OCI-LY7 (cell line): Measurements from ENCODE around the gene CFAP119. TPM values are rescaled to one million over a fixed set of nuclear protein-coding genes. Genes with fewer than 3 reads are reported as not detected.

Experiments used
- BruUV-seq: library from RNA; stranded (reverse); fragments of 400-500 nt; replicated peaks from 2 replicates; lab custom pipeline; 2021; lab: Mats Ljungman, UMichigan
- CTCF ChIA-PET: fragments of 300-600 bp; sonication (Branson Sonifier 250); formaldehyde crosslinking; loops from one replicate; lab custom pipeline; 2022; ENCODE audit warnings: antibody characterized with exemption; ENCODE audit not compliant: unreplicated experiment; lab: Charles Lee
- POLR2A ChIA-PET: fragments of 300-600 bp; sonication (Branson Sonifier 250); formaldehyde crosslinking; loops from one replicate; lab custom pipeline; 2022; ENCODE audit warnings: antibody characterized with exemption; lab: Charles Lee
- DNase-seq: peaks from one replicate; pipeline ENCODE4 v3.0.0-alpha.2; 2015; ENCODE audit warnings: low spot score
- H2AFZ ChIP-seq: fragments of 200-600 bp; sonication (generic), shearing (Covaris generic); 2 replicates; pipeline ENCODE4 v1.6.1; 2014; ENCODE audit warnings: mild to moderate bottlenecking, antibody characterized with exemption, low read length, moderate library complexity
- H3K27ac ChIP-seq: fragments of 200-600 bp; sonication (generic); 2 replicates; pipeline ENCODE4 v1.5.1; 2014; ENCODE audit warnings: mixed run types, low read depth, mild to moderate bottlenecking, moderate library complexity, low read length, inconsistent platforms; ENCODE audit not compliant: poor library complexity, severe bottlenecking
- H3K36me3 ChIP-seq: fragments of 200-600 bp; sonication (generic); 2 replicates; pipeline ENCODE4 v1.6.1; 2014; ENCODE audit warnings: mild to moderate bottlenecking, antibody characterized with exemption, low read length, moderate library complexity, mixed read lengths; ENCODE audit not compliant: insufficient read depth
- H3K4me1 ChIP-seq: fragments of 200-600 bp; sonication (generic); 2 replicates; pipeline ENCODE4 v1.5.1; 2014; ENCODE audit warnings: mild to moderate bottlenecking, low read length; ENCODE audit not compliant: insufficient read depth, poor library complexity, severe bottlenecking
- H3K4me2 ChIP-seq: fragments of 200-600 bp; sonication (generic); 2 replicates; pipeline ENCODE4 v1.6.1; 2014; ENCODE audit warnings: mild to moderate bottlenecking, low read length
- H3K4me3 ChIP-seq: fragments of 200-600 bp; sonication (generic); 2 replicates; pipeline ENCODE4 v1.5.1; 2014; ENCODE audit warnings: mild to moderate bottlenecking, low read depth, low read length; ENCODE audit not compliant: poor library complexity, severe bottlenecking
- H3K79me2 ChIP-seq: fragments of 200-600 bp; sonication (generic); 2 replicates; pipeline ENCODE4 v1.6.1; 2016; ENCODE audit warnings: low read depth, mild to moderate bottlenecking, low read length, moderate library complexity, mixed read lengths; ENCODE audit not compliant: insufficient read depth
- H3K9me2 ChIP-seq: fragments of 200-600 bp; sonication (generic); 2 replicates; pipeline ENCODE4 v1.6.1; 2016; ENCODE audit warnings: mild to moderate bottlenecking, low read length, mixed read lengths; ENCODE audit not compliant: insufficient read depth
- H3K9me3 ChIP-seq: fragments of 200-600 bp; sonication (generic); 2 replicates; pipeline ENCODE4 v1.6.1; 2014; ENCODE audit warnings: mild to moderate bottlenecking, mixed run types, low read length, mixed read lengths
- H4K20me1 ChIP-seq: fragments of 200-600 bp; sonication (generic); 2 replicates; pipeline ENCODE4 v1.6.1; 2014; ENCODE audit warnings: mild to moderate bottlenecking, antibody characterized with exemption, low read length, moderate library complexity, mixed read lengths; ENCODE audit not compliant: insufficient read depth
- CTCF ChIP-seq: fragments of 200-600 bp; sonication (generic); conservative IDR thresholded peaks from 2 replicates; pipeline ENCODE4 v1.5.1; 2014; ENCODE audit warnings: mild to moderate bottlenecking, antibody characterized with exemption, low read length, moderate library complexity, mixed read lengths
- EZH2phosphoT487 ChIP-seq: fragments of 200-600 bp; sonication (generic); IDR thresholded peaks from 2 replicates; pipeline ENCODE4 v1.6.1; 2018; ENCODE audit warnings: low read depth, borderline replicate concordance, mild to moderate bottlenecking, mixed run types, antibody characterized with exemption, low read length, moderate library complexity, mixed read lengths
- intact Hi-C: fragments of 100-400 bp; cut with micrococcal nuclease; formaldehyde crosslinking; loops from one replicate; pipeline ENCODE4 v1.10.0; 2022; ENCODE audit not compliant: unreplicated experiment
- total RNA-seq, 2 experiments: library from RNA; depleted of rRNA in 1 of 2; stranded (reverse); fragments of >200 nt in 1 of 2; shearing (Covaris generic) in 1 of 2; gene quantifications; 2 replicates each; pipeline ENCODE4 v1.2.3, GENCODE V29; 2014 to 2022

CFAP119 gene
- total RNA-seq, 2 experiments from 2014 or later, result 25.0 to 27.4 TPM

GRCh38 chr16:30786936-30787612, 25.2 kb upstream of the CFAP119 start, which contains the start of gene ZNF629:
TSS of gene ZNF629 (minus strand) at chr16:30787205. CDS start at chr16:30784482, 2,723 bp downstream.
- Histone ChIP-seq H3K9me3 (no peaks in the 10 kb centered on the region), H2AFZ (peak within 1 kb of the TSS; percentile 46), H4K20me1 (no peaks in the 10 kb centered on the region), H3K4me3 (peak within 1 kb of the TSS; percentile 78), H3K36me3 (no peaks in the 10 kb centered on the region), H3K79me2 (no peaks in the 10 kb centered on the region), H3K27ac (no peak within 1 kb of the TSS), H3K9me2 (no peaks in the 10 kb centered on the region), H3K4me1 (peaks cover 10% of the 10 kb centered on the region), H3K4me2 (peak within 1 kb of the TSS; percentile 72)
- ChIA-PET POLR2A (no interaction called here), CTCF (no interaction called here)
- BruUV-seq, result no TSS peak
- TF ChIP-seq CTCF (no peak), EZH2phosphoT487 (no peak)
- intact Hi-C loops, result no loop called here
- DNase-seq, result peak; percentile 39

DNA sequence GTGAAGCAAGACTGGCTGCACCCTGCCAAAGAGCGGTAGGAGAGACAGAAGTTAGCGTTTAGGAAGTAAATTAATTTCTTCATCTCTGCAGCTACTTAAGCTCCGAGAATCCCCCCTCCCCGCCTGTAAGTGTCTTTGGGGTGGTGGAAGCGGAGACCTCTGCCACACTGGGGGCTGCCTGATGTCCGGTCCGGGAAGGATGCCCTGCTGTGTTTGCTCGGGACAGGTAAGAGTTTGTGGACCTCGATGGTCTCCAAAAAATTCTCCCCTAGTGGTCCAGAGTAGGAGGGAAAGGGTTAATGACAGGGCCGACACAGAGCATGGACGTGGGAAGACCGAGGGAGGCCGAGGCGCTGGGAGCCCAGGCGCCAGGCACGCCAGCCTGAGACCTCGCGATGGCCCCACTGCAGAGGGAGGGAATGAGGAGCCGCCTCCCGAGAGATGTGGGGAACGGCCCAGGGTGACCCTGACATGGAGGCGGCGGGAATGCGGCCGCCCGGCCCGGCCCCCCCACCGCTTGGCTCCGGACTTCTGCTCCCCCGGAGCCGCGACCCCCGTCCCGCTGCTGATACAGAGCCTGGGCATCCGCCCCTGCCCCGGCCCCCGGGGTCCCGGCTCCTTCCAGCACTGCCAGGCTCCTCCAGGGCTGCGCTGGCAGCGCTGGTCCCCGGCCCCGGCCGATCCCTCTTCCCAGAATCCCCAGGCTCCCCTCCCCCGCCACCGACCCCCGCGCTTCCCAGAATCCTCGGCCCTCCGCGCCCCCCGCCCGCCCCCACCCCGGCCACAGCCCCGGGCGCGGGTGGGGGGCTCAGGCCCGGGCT, 24.5 kb upstream of the CFAP119 start:
- intact Hi-C loops, result no loop called here
- Histone ChIP-seq H3K4me3 (peak overlapping the region; percentile 78), H3K27ac (no peak overlapping the region), H3K4me1 (peaks cover 10% of the 10 kb centered on the region), H3K79me2 (no peaks in the 10 kb centered on the region), H3K4me2 (peak overlapping the region; percentile 72), H3K9me3 (no peaks in the 10 kb centered on the region), H2AFZ (no peak overlapping the region), H4K20me1 (no peaks in the 10 kb centered on the region), H3K36me3 (no peaks in the 10 kb centered on the region), H3K9me2 (no peaks in the 10 kb centered on the region)
- TF ChIP-seq EZH2phosphoT487, result no peak
- TF ChIP-seq CTCF, result no peak
- no peak for DNase-seq
- ChIA-PET POLR2A (no interaction called here), CTCF (no interaction called here)
- BruUV-seq, result no TSS peak
